ENCODE results near the gene CR1. TPM values are rescaled to one million over a fixed set of nuclear protein-coding genes. Genes with fewer than 3 reads are reported as not detected.

CR1 gene
- total and polyA plus RNA-seq, 9 of the 15 experiments (the other 6 are each of a cell fraction or from before 2014, with no cell fraction given), result 0.07 to 0.47 (median 0.18) TPM

DNA sequence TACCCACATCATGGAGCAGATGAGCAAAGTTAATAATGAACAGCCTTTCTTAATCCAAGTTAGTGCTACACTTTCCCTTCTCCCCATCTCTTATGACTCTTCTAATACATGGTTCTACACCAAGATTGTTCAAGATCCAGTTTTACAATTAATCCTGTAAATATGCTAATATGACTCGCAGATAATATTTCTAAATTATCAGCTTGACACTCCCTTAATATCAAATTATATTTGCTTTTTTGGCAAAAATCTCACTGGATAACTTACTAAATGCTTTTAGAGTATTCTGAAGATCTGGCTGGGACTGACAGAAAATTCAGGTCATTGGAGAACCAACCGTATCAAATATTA, 124.6 kb downstream of the CR1 start:
- Histone ChIP-seq H3K27me3 (ENCODE audit: control insufficient read depth in 2 of 2, insufficient read depth in 2 of 2, low read length in 2 of 2) (no peaks in the 10 kb centered on the region), H3K27ac (ENCODE audit: extremely low read depth, low read depth, low read length) (no peak overlapping the region), H3K4me1 (replicated peaks in 1 of 2; ENCODE audit: control insufficient read depth in 2 of 2, insufficient read depth in 2 of 2, low read length in 2 of 2) (peaks cover 0 to 11% of the 10 kb centered on the region in 2 experiments; a peak in 3 of 5 replicates), H3K79me2 (ENCODE audit: control insufficient read depth, insufficient read depth, low read length) (no peaks in the 10 kb centered on the region), H3K9me3 (replicated peaks; ENCODE audit: control insufficient read depth, insufficient read depth, low read depth, low read length) (peaks cover 14% of the 10 kb centered on the region), H3K36me3 (ENCODE audit: control insufficient read depth, insufficient read depth, low read length) (peaks cover 10% of the 10 kb centered on the region; the same call in 2 of the 3 replicates), H3K9me1 (ENCODE audit: control insufficient read depth, insufficient read depth, low read length) (no peaks in the 10 kb centered on the region), H3K4me2 (ENCODE audit: insufficient read depth, low read length) (peak overlapping the region; percentile 33; the same call in 1 of the 2 replicates), H3K9ac (ENCODE audit: insufficient read depth in 1 of 2, low read depth in 2 of 2, low read length in 2 of 2) (no peak overlapping the region), H4K20me1 (replicated peaks; ENCODE audit: control insufficient read depth, insufficient read depth, low read length) (no peaks in the 10 kb centered on the region), H3K4me3 (no peak overlapping the region), H2AFZ (ENCODE audit: low read depth, low read length) (peak overlapping the region; percentile 74)
- WGBS (ENCODE audit: insufficient coverage, low coverage, missing lambda C conversion rate), result 97% methylated on average over 2 of the region's 2 CpGs
- DNase-seq (ENCODE audit: extremely low read depth in 1 of 4, low spot score in 3 of 4) (no peak), ATAC-seq (no peak), FAIRE-seq (no peak)
- POLR2A ChIA-PET, result interaction anchor here (0.8 to 1.6 kb wide), 4 partner anchors 9 to 21 kb away, joined by 3 to 13 read pairs (median 6); no protein-coding TSS in a partner anchor
- CTCF ChIA-PET (ENCODE audit: low intra/inter-chr PET ratio), result interaction anchor here (0.7 to 1.8 kb wide), 2 partner anchors 41 to 342 kb away, joined by 3 to 5 read pairs; no protein-coding TSS in a partner anchor
- intact Hi-C loops (cut with micrococcal nuclease), result loop anchor here (1.0 kb wide), 2 partner anchors 41 to 52 kb away; no protein-coding TSS in a partner anchor
- no TSS peak for BruUV-seq (replicated peaks)
- in situ Hi-C loops (cut with MboI), result loop anchor here (5.0 kb wide), 1 partner anchor 52 kb away; no protein-coding TSS in a partner anchor
- TF ChIP-seq ZNF324 (CRISPR knock-in tag; IDR thresholded peaks at IDR 0.05), result no peak
- TF ChIP-seq, protein P1, sequence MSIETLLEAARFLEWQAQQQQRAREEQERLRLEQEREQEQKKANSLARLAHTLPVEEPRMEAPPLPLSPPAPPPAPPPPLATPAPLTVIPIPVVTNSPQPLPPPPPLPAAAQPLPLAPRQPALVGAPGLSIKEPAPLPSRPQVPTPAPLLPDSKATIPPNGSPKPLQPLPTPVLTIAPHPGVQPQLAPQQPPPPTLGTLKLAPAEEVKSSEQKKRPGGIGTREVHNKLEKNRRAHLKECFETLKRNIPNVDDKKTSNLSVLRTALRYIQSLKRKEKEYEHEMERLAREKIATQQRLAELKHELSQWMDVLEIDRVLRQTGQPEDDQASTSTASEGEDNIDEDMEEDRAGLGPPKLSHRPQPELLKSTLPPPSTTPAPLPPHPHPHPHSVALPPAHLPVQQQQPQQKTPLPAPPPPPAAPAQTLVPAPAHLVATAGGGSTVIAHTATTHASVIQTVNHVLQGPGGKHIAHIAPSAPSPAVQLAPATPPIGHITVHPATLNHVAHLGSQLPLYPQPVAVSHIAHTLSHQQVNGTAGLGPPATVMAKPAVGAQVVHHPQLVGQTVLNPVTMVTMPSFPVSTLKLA (conservative IDR thresholded peaks at IDR 0.05), result 0 out of 4 replicates have a peak, but pooled peaks of 1 of the 2 experiments have one; percentile 12
- 0 out of 2 replicates have a peak, but pooled peaks have one; percentile 1 for TF ChIP-seq SMARCA4 (IDR thresholded peaks at IDR 0.05)
- TF ChIP-seq TEAD4 (IDR thresholded peaks at IDR 0.05; ENCODE audit: low read length), result no peak
- TF ChIP-seq TEAD4 (CRISPR knock-in tag; IDR thresholded peaks at IDR 0.05; ENCODE audit: borderline replicate concordance), result no peak
- TF ChIP-seq ZNF766 (CRISPR knock-in tag; conservative IDR thresholded peaks at IDR 0.05), result 0 out of 2 replicates have a peak, but pooled peaks have one; percentile 34
- no peak for TF ChIP-seq ZNF318 (IDR thresholded peaks at IDR 0.05; ENCODE audit: borderline replicate concordance in 1 of 2, low read depth in 1 of 2)
- TF ChIP-seq ELF1 (tag; IDR thresholded peaks at IDR 0.05), result no peak
- no peak for TF ChIP-seq TAF1 (IDR thresholded peaks at IDR 0.05; ENCODE audit: control insufficient read depth, extremely low read depth, insufficient read depth, low read length, severe bottlenecking)
- TF ChIP-seq DPF2 (IDR thresholded peaks at IDR 0.05), result peak; percentile 7; the same call in 1 of the 2 replicates
